ENCODE data around the gene IQCE.

The IQCE gene

DNA sequence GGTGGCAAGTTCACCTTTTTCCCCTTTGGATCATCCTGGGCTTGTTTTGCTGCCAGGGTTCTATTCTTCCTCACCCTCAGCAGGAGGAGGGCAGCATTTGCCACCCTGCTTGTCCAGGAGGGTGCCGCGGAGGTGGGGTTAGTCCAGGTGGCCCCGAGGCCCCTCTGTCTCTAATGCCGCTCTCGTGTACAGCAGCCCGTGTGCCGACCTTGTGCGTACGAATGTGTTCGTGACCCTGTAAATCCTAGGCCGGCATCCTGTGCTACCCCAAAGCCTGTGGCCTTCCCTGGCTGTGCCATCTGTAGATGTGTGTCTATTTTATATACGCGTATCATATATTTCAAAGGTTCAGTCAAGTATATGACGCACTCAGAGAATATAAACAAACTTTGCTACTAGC is 10.6 kb downstream of the IQCE start:
- H3K4me3 ChIP-seq (ENCODE audit: low read length), result no peak overlapping the region
- TF ChIP-seq ZNF274 (IDR thresholded peaks at IDR 0.05; ENCODE audit: low read depth, low read length), result no peak

DNA sequence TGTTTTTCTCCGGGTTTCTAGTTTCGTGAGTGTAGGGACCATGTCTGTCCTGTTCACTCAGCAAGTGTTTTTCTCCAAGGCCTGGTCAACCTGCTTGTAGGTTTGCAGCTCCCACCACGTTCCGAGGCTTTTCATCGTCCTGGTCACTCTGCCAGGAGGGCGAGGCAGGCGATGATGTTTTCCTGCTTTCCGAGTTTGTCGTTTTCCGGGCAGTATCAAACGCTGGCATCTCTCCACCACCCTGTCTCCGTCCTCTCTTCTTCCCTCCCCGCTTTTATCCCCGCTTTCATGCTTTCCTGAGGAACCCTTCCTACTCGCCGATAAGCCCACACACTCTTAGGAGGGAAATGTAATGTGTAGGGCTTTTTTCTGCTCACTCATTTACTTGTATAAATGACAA is 11.2 kb downstream of the IQCE start:
- no peak for TF ChIP-seq ZNF274 (IDR thresholded peaks at IDR 0.05; ENCODE audit: low read depth, low read length)
- H3K4me3 ChIP-seq (ENCODE audit: low read length), result no peak overlapping the region

DNA sequence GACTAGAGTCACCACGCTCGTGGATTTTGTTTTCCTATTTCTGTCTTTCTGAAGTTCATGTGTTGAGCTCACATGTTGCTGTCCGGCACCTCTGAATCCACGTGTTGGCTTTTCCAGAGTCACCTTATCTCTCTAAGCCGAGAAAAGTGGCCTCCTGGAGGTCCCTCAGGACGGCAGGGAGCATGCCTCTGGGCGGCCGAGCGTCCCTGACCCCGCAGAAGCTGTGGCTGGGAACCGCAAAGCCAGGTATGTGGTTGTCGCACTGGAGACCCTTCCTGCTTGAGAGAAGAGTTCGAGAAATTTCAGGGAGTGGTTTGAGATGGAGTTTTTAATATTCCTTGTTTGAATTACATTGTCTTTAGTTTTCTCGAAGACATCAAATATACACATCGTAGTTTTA is 12.6 kb downstream of the IQCE start:
- no peak overlapping the region for H3K4me3 ChIP-seq (ENCODE audit: low read length)
- no peak for TF ChIP-seq ZNF274 (IDR thresholded peaks at IDR 0.05; ENCODE audit: low read depth, low read length)

DNA sequence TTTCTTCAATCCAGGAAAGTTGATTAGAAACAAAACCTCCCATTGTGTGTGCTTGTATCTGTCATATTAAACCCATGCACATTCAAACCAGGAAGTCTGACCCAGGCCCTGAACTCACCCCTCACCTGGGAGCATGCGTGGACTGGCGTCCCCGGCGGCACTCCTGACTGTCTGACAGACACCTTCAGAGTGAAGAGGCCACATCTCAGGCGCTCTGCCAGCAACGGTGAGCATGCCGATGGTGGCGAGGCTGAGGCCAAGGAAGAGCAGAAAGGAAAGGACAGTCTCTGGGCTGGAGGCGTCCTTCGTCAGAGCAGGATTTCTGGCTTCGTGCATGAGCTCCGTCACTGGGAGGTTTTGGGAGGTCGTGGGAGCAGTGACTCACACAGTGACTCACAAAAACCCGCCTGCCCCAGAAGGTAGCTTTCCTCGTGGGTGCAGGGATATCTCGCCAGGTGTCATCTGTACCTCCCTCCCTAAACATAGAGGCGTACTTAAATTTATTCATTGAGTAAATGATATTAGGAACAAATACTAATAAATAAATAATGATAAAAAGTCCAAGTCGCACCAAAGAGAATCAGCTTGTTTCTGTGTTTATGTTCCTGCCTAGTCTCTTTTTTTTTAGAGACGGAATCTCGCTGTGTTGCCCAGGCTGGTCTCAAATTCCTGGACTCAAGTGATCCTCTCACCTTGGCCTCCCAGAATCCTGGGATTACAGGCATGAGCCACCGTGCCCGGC is 13.5 kb downstream of the IQCE start:
- no peak overlapping the region for H3K4me3 ChIP-seq (ENCODE audit: low read length)
- no peak for TF ChIP-seq ZNF274 (IDR thresholded peaks at IDR 0.05; ENCODE audit: low read depth, low read length)

DNA sequence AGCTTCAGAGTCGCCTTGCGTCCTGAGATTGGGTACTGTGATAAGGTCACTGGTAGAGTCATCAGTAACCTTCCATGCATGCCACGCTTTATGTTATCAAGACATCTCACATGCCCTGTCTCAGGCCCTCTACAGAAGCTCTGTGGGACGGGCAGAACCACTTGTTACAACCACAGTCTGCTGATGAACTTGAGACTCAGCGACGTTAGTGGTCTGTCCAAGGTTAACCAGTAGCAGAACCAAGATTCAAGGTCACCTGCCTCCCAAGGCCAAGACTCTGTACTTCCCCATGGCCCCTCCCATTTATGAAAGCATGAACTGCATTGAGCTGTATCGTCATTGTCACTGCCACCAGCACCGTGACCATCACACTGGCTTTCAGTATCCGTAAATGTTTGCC is 15.0 kb downstream of the IQCE start:
- TF ChIP-seq ZNF274 (IDR thresholded peaks at IDR 0.05; ENCODE audit: low read depth, low read length), result no peak

DNA sequence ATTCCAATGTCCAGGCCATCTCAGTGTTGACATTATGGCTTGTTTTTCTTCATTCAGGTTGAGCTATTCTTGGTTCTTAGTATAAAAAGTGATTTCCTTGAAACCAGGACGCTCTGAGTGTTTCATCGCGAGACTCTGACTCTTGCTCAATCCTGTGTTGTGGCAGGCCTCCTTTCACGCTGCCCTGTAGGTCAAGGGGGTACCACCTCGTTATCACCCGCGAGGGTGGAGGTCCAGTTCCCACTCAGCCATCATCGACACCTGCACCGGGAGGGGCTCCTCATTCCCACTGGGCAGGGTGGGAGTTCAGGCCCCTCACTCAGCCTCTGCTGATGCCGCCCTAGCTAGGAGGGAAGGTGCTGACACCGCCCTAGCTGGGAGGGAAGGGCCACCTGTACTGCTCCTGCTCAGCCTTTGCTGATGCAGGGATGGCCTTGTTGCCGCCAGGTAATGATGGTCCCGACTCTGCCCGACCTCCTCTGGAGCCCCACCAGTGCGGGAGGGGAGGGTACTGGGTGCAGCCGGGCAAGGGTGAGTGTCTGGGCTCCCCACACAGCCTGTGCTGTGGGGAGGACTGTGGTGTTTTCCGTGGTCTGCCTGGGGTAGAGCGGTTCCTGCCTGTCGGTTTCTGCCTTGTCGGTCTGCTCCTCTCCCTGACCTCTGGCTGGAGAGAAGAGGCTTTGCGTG is 16.4 kb downstream of the IQCE start:
- no peak for TF ChIP-seq ZNF274 (IDR thresholded peaks at IDR 0.05; ENCODE audit: low read depth, low read length)
- H3K4me3 ChIP-seq (ENCODE audit: low read length), result no peak overlapping the region

More for the DNA sequence above, 15.0 kb downstream of the IQCE start:
- no peak overlapping the region for H3K4me3 ChIP-seq (ENCODE audit: low read length)

DNA sequence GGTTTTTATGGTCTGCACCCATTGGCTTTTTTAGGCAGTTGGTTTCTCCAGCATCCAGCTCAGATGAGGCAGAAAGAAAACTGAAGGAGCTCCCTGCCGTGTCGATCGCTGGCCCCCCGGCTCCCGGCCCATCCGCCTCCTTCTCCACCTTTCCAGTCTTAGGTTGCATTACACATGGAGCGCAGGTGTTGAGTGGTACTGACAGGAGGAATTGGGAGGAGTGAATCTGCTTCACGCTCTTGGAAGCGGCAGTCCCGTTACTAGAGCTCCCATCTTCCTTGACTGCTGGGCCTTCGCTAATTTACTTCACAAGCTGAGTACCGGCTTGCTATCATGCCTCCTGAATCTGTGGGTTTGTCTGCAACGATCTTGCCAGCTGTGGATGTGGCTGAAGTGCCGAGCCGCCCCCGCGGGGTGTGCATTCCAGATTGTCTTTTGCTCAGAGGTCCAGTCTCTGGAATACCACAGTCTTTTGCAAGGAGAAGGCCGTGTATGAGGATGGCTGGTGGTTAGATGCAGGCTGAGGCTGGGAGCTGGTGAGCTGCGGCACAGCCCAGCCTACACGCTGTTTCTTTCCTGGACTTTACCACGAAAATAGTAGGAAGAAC is 17.1 kb downstream of the IQCE start:
- H3K4me3 ChIP-seq (ENCODE audit: low read length), result no peak overlapping the region
- TF ChIP-seq ZNF274 (IDR thresholded peaks at IDR 0.05; ENCODE audit: low read depth, low read length), result no peak

DNA sequence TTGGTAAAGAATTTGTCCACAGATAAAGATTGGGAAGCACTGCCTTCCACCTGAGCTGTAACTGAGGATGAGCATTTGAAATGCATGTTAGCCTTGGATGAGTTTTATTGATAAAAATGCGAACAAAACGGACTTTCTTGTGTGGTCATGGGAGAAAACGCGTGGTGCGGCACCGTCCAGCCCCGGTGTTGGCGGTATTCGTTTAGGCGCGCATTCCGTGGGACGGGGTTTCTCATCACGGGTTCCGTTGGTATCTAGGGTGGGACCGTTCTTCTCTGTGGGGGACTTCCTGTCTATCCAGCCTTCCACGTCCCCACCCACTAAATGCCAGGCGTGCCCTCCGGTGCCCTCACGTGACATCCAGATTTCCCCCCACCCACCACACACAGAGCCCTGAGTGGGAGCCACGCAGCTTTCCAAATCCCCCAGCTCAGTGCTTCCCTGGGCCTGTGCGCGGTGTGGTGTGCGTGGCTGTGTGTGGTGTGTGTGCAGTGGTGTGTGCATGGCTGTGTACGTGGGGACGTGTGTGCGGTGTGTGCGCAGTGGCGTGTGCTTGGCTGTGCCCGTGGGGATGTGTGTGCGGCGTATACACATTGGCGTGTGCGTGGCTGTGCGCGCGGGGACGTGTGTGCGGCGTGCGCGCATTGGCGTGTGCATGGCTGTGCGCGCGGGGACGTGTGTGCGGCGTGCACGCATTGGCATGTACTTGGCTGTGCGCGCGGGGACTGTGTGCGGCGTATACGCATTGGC is 18.1 kb downstream of the IQCE start:
- H3K4me3 ChIP-seq (ENCODE audit: low read length), result no peak overlapping the region

DNA sequence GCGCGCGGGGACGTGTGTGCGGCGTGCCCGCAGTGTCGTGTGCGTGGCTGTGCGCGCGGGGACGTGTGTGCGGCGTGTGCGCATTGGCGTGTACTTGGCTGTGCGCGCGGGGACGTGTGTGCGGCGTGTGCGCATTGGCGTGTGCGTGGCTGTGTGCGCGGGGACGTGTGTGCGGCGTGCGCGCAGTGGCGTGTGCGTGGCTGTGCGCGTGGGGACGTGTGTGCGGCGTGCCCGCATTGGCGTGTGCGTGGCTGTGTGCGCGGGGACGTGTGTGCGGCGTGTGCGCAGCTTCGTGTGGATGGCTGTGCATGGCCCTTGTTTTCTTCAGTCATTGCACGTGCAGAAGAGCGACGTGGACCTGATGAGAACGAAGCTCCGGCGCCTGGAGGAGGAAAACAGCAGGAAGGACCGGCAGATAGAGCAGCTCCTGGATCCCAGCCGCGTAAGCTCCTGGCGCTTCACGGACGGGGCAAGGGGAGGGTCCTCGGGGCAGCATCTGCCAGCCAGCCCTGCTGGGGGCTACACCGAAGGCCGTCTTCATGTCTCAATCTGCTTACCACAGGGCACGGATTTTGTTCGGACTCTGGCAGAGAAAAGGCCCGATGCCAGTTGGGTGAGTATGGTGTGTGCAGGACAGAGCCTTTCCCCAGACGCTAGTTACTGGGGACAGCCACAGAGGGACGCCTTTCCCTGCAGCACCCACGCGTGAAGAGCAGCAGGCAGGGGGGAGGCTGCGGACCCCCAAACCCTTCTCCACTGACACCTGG is 19.3 kb downstream of the IQCE start:
- H3K4me3 ChIP-seq (ENCODE audit: low read length), result no peak overlapping the region
- no peak for TF ChIP-seq ZNF274 (IDR thresholded peaks at IDR 0.05; ENCODE audit: low read depth, low read length)

More for the DNA sequence above, 18.1 kb downstream of the IQCE start:
- no peak for TF ChIP-seq ZNF274 (IDR thresholded peaks at IDR 0.05; ENCODE audit: low read depth, low read length)

DNA sequence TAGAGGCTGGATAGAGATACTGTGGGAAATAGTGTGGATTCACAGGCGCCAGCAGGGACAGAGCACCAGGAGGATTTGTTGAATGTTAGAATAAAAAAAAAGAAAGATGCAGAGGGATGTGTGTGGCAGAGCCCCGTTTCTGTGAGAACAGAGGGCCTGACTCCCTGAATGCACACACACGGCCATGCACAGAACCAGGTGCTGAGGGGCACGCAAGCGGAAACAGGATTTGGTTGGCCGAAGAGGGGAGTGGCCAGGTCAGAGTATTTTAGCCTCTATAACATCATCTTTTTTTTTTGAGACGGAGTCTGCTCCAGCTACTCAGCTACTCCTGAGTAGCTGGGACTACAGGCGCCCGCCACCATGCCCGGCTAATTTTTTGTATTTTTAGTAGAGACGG is 21.9 kb downstream of the IQCE start:
- no peak for TF ChIP-seq ZNF274 (IDR thresholded peaks at IDR 0.05; ENCODE audit: low read depth, low read length)
- no peak overlapping the region for H3K4me3 ChIP-seq (ENCODE audit: low read length)

DNA sequence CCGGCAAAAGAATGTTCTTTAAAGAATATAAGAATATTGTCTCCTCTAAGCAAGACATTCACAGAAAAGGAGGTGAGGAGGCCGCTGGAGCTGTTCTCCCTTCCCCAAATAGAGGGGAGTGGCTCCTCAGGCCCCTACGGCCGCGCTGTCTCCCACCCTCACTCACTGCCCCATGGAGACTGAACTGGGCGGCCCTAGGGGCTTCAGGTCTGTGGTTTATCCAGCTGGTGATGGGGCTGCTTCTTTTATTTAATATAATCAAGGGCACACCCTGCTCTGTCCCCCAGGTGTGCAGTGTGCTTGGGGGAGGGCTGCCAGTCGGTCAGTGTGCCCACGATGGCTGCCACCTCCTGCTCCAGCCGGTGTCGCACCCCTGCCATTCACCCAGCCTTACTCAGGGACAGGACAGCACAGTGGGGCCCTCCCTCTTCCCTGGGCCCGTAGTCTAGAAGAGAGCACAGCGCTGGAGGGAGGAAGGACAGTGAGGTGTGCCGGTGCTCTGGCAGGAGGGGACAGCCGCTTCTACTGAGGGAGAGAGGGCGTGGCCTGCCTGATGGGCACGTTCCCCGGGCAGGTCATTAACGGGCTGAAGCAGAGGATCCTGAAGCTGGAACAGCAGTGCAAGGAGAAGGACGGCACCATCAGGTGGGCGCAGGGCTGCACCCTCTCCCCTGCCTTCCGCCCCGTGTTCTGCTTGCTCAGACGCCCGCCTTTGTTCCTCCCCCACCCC is 23.4 kb downstream of the IQCE start:
- H3K4me3 ChIP-seq (ENCODE audit: low read length), result no peak overlapping the region
- TF ChIP-seq ZNF274 (IDR thresholded peaks at IDR 0.05; ENCODE audit: low read depth, low read length), result no peak

DNA sequence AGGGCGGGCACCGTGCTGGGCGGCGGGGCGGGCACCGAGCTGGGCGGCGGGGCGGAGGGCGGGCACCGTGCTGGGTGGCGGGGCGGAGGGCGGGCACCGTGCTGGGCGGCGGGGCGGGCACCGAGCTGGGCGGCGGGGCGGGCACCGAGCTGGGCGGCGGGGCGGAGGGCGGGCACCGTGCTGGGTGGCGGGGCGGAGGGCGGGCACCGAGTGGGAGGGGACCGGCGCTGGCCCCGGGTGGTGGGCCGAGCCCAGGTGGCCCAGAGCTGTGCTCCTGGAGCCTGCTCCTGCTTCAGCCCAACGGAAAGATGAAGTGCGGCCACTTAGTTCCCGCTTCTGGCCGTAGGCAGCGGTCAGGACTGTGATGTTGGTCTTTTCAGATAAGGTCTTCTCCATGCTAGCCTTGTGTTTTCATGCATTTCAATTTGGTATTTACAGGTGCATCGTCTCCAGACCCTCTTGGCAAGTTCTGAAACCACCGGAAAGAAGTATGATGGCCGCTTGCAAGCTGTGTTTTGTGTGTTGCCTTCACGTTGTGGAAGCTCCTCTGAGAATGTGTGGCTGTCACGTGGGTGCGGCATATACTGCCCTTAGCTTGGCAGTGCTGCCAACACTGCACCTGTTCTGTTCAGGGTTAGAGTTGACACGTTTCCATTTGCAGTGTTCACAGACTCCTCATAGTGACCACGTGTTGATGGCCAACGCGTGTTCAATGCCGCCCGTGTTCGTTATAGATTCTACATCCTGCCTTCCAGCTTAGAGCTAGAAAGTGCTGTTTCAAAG is 25.2 kb downstream of the IQCE start:
- no peak for TF ChIP-seq ZNF274 (IDR thresholded peaks at IDR 0.05; ENCODE audit: low read depth, low read length)
- H3K4me3 ChIP-seq (ENCODE audit: low read length), result no peak overlapping the region

Data from GM08714 (cell line).